ENCODE results near the gene PFKFB1. TPM values are rescaled to one million over a fixed set of nuclear protein-coding genes. Genes with fewer than 3 reads are reported as not detected.

Gene PFKFB1
- total RNA-seq, 1 experiment from 2014 or later, result 0.55 TPM

DNA sequence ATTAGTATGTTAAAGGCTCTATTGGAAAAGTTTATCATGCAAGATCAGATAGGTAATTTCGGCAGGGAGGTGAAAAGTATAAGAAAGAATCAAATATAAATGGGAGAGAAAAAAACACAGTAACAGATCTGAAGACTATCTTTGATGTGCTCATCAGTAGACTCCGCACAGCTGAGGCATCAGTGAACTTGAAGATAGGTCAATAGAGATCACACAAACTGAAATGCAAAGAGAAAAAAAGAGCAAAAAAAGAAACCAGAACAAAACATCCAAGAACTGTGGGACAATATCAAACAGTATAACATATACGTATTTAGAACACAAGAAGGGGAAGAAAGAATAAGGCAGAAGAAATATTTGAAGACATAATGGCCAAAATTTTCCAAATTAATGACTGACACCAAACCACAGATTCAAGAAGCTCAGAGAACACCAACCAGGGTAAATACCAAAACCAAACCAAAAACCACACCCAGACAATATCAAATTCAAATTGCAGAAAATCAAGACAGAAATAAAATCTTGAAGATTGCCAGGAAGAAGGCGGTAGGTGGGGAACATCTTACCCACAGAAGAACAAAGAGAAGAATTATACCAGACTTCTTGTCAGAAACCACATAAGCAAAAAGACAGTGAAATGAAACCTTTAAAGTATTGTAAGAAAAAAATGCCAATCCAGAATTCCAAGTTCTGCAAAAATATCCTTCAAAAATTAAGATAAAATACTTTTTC lies 29.1 kb downstream of the PFKFB1 start:
- H3K23me2 ChIP-seq (ENCODE audit: insufficient read length, low read depth, low read length, poor library complexity, severe bottlenecking), result no peaks in the 10 kb centered on the region
- H3K4me1 ChIP-seq (ENCODE audit: insufficient read depth, low read length), result no peaks in the 10 kb centered on the region
- no peak overlapping the region for H2AFZ ChIP-seq (ENCODE audit: low read length)
- no peak overlapping the region for H4K5ac ChIP-seq (ENCODE audit: insufficient read length, low read depth, low read length)
- Mint-ChIP-seq H3K27me3 (ENCODE audit: low read depth) (peaks cover 5% of the 10 kb centered on the region), H3K4me1 (no peaks in the 10 kb centered on the region), H3K27ac (no peak overlapping the region), H3K9me3 (peaks cover 63 to 81% of the 10 kb centered on the region in 2 experiments), H3K36me3 (ENCODE audit: insufficient read depth in 1 of 3, low read depth in 3 of 3) (no peaks in the 10 kb centered on the region), H3K4me3 (no peak overlapping the region)
- H3K4ac ChIP-seq (ENCODE audit: low read depth, low read length), result no peak overlapping the region
- no peak for DNase-seq
- no peak overlapping the region for H2BK12ac ChIP-seq (ENCODE audit: insufficient read length, low read depth, low read length)
- H2BK5ac ChIP-seq (ENCODE audit: insufficient read length, low read length), result no peak overlapping the region
- no peak overlapping the region for H4K91ac ChIP-seq (ENCODE audit: insufficient read length, low read depth, low read length)
- no peak overlapping the region for H3K18ac ChIP-seq (ENCODE audit: insufficient read length, low read depth, low read length)
- H3K14ac ChIP-seq (ENCODE audit: insufficient read depth, low read length), result no peak overlapping the region
- no peak overlapping the region for H3K56ac ChIP-seq (ENCODE audit: insufficient read length, low read depth, low read length)
- no peaks in the 10 kb centered on the region for H3K79me1 ChIP-seq (ENCODE audit: insufficient read depth, low read depth, low read length, poor library complexity, severe bottlenecking)
- no peak overlapping the region for H3K23ac ChIP-seq (ENCODE audit: insufficient read length, low read depth, low read length)
- no peaks in the 10 kb centered on the region for H3K79me2 ChIP-seq (ENCODE audit: insufficient read depth, low read length)
- H4K20me1 ChIP-seq (ENCODE audit: control insufficient read depth, insufficient read depth, insufficient read length), result no peaks in the 10 kb centered on the region
- H3K9ac ChIP-seq (ENCODE audit: extremely low read depth, insufficient read length, low read length), result no peak overlapping the region
- no CpG with 5 or more reads among the region's 4 CpGs for WGBS (ENCODE audit: extremely low coverage, insufficient read length, low lambda C conversion rate)
- H2BK20ac ChIP-seq (ENCODE audit: low read depth, low read length, poor library complexity, severe bottlenecking), result no peak overlapping the region
- no peak overlapping the region for H3T11ph ChIP-seq (ENCODE audit: low read length)
- H2AK5ac ChIP-seq (ENCODE audit: insufficient read length, low read length), result no peak overlapping the region
- no peak overlapping the region for H2BK15ac ChIP-seq (ENCODE audit: low read depth, low read length)
- H3K9me3 ChIP-seq (ENCODE audit: control insufficient read depth, low read depth, low read length), result peaks cover 48% of the 10 kb centered on the region
- H4K8ac ChIP-seq (replicated peaks; ENCODE audit: insufficient read length, low read depth, low read length), result no peak overlapping the region
- H3K27ac ChIP-seq (ENCODE audit: insufficient read length, low read depth, low read length), result no peak overlapping the region
- H3K4me2 ChIP-seq (ENCODE audit: insufficient read depth, insufficient read length, low read length), result no peak overlapping the region
- no peak overlapping the region for H2BK120ac ChIP-seq (ENCODE audit: low read depth, low read length, poor library complexity, severe bottlenecking)
- H3K27me3 ChIP-seq (ENCODE audit: insufficient read depth, low read length), result no peaks in the 10 kb centered on the region
- TF ChIP-seq, protein P1, sequence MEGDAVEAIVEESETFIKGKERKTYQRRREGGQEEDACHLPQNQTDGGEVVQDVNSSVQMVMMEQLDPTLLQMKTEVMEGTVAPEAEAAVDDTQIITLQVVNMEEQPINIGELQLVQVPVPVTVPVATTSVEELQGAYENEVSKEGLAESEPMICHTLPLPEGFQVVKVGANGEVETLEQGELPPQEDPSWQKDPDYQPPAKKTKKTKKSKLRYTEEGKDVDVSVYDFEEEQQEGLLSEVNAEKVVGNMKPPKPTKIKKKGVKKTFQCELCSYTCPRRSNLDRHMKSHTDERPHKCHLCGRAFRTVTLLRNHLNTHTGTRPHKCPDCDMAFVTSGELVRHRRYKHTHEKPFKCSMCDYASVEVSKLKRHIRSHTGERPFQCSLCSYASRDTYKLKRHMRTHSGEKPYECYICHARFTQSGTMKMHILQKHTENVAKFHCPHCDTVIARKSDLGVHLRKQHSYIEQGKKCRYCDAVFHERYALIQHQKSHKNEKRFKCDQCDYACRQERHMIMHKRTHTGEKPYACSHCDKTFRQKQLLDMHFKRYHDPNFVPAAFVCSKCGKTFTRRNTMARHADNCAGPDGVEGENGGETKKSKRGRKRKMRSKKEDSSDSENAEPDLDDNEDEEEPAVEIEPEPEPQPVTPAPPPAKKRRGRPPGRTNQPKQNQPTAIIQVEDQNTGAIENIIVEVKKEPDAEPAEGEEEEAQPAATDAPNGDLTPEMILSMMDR (conservative IDR thresholded peaks at IDR 0.05), result no peak

Measured in H9 (cell line).